ENCODE data around the gene CDC14B.

GRCh38 chr9:96459268-96460007, 160.2 kb downstream of the CDC14B start:
- TF ChIP-seq EZH2 (IDR thresholded peaks at IDR 0.05; ENCODE audit: borderline replicate concordance, low read length) (no peak), CTCF (conservative IDR thresholded peaks at IDR 0.05 in 1 of 2, IDR thresholded peaks at IDR 0.05 in 1 of 2; ENCODE audit: extremely low read depth in 1 of 2, insufficient read depth in 1 of 2, low read depth in 1 of 2, low read length in 2 of 2) (no peak)
